GM19025 (cell line): ENCODE data around the gene BEST4.
"Not testable (repeated sequence)": the region's sequence is repeated elsewhere in the genome, so short reads cannot be mapped to it uniquely, and the experiment has no call there.

Experiments used
- ATAC-seq: cut with Tn5 transposase; IDR thresholded peaks from one replicate; pipeline ENCODE4 v1.9.1; 2021; ENCODE audit warnings: mild to moderate bottlenecking, low read depth, moderate library complexity; ENCODE audit not compliant: unreplicated experiment

Gene BEST4

GRCh38 chr1:44778705-44779576, 9.0 kb downstream of the BEST4 start:
- no peak for ATAC-seq

- no peak for ATAC-seq
Measured at GRCh38 chr1:44777969-44778635, 9.9 kb downstream of the BEST4 start.

GRCh38 chr1:44777547-44777946, 10.4 kb downstream of the BEST4 start:
- no peak for ATAC-seq

GRCh38 chr1:44776730-44777068, 11.3 kb downstream of the BEST4 start:
- ATAC-seq, result no peak

GRCh38 chr1:44775930-44776729, 11.8 kb downstream of the BEST4 start:
- no peak for ATAC-seq

GRCh38 chr1:44775078-44775929, 12.7 kb downstream of the BEST4 start, which contains the start of gene RPS8:
TSS of gene RPS8 (plus strand) at chr1:44775540. CDS start at chr1:44775597, 57 bp downstream.
- peak; percentile 65 for ATAC-seq

GRCh38 chr1:44766421-44766820, 21.5 kb downstream of the BEST4 start:
- not testable (repeated sequence) for ATAC-seq

GRCh38 chr1:44760876-44761275, 27.1 kb downstream of the BEST4 start:
- ATAC-seq, result no peak

- ATAC-seq, result no peak
Measured at GRCh38 chr1:44759077-44759476, 28.9 kb downstream of the BEST4 start.

- ATAC-seq, result no peak
Measured at GRCh38 chr1:44757420-44757819, 30.6 kb downstream of the BEST4 start.

GRCh38 chr1:44747878-44748277, 40.1 kb downstream of the BEST4 start:
- ATAC-seq, result no peak

GRCh38 chr1:44743211-44743610, 44.8 kb downstream of the BEST4 start:
- no peak for ATAC-seq

- ATAC-seq, result no peak
Measured at GRCh38 chr1:44740179-44740617, 47.8 kb downstream of the BEST4 start.

GRCh38 chr1:44739307-44740178, 48.4 kb downstream of the BEST4 start, which contains the start of gene KIF2C:
TSS of gene KIF2C (plus strand) at chr1:44739837. CDS start at chr1:44739933, 96 bp downstream.
- ATAC-seq, result peak; percentile 96

GRCh38 chr1:44738953-44739306, 49.0 kb downstream of the BEST4 start:
- not testable (repeated sequence) for ATAC-seq

GRCh38 chr1:44735992-44736391, 52.0 kb downstream of the BEST4 start:
- no peak for ATAC-seq

GRCh38 chr1:44733784-44734183, 54.2 kb downstream of the BEST4 start:
- no peak for ATAC-seq
